HEK293 (cell line): ENCODE results near the gene FOLR1.

ENCODE experiments used
- KLF9 ChIP-seq: fragments of 450-650 bp; formaldehyde crosslinking; IDR thresholded peaks from 2 replicates; pipeline ENCODE4 v1.5.1; 2016; ENCODE audit warnings: missing biosample characterization, missing genetic modification characterization, low read depth
- YY1 ChIP-seq: fragments of 450-650 bp; formaldehyde crosslinking; IDR thresholded peaks from 2 replicates; pipeline ENCODE4 v1.5.1; 2018; ENCODE audit warnings: missing biosample characterization, missing genetic modification characterization
- ZBTB20 ChIP-seq: fragments of 450-650 bp; formaldehyde crosslinking; IDR thresholded peaks from 2 replicates; pipeline ENCODE4 v1.5.1; 2016; ENCODE audit warnings: missing biosample characterization, missing genetic modification characterization
- ZNF350 ChIP-seq: fragments of 450-650 bp; formaldehyde crosslinking; IDR thresholded peaks from 2 replicates; pipeline ENCODE4 v1.5.0; 2017; ENCODE audit warnings: missing biosample characterization, mild to moderate bottlenecking, missing genetic modification characterization
- ZNF426 ChIP-seq: fragments of 450-650 bp; formaldehyde crosslinking; IDR thresholded peaks from 2 replicates; pipeline ENCODE4 v1.5.1; 2017; ENCODE audit warnings: missing biosample characterization, missing genetic modification characterization, mild to moderate bottlenecking, inconsistent platforms, moderate library complexity
- ZNF629 ChIP-seq: fragments of 450-650 bp; formaldehyde crosslinking; IDR thresholded peaks from 2 replicates; pipeline ENCODE4 v1.5.1; 2017; ENCODE audit warnings: missing biosample characterization, missing genetic modification characterization
- ZNF670 ChIP-seq: fragments of 450-650 bp; formaldehyde crosslinking; IDR thresholded peaks from 2 replicates; pipeline ENCODE4 v1.5.1; 2016; ENCODE audit warnings: missing biosample characterization, missing genetic modification characterization, low read depth
- TF ChIP-seq, protein P1 (sequence below): fragments of 450-650 bp; formaldehyde crosslinking; IDR thresholded peaks from 2 replicates; pipeline ENCODE4 v1.5.1; 2016; ENCODE audit warnings: missing biosample characterization, missing genetic modification characterization
- TF ChIP-seq, protein P2 (sequence below): fragments of 450-650 bp; formaldehyde crosslinking; IDR thresholded peaks from 2 replicates; pipeline ENCODE4 v1.5.1; 2016; ENCODE audit warnings: missing biosample characterization, missing genetic modification characterization, borderline replicate concordance
- TF ChIP-seq, protein P3 (sequence below): IDR thresholded peaks from 2 replicates; pipeline ENCODE4 v1.6.1; 2011; ENCODE audit warnings: mild to moderate bottlenecking, low read depth, low read length, borderline replicate concordance
- TF ChIP-seq, protein P4 (sequence below): fragments of 450-650 bp; formaldehyde crosslinking; IDR thresholded peaks from 2 replicates; pipeline ENCODE4 v1.5.1; 2016; ENCODE audit warnings: missing biosample characterization, missing genetic modification characterization
- TF ChIP-seq, protein P5 (sequence below): fragments of 450-650 bp; formaldehyde crosslinking; IDR thresholded peaks from 2 replicates; pipeline ENCODE4 v1.5.1; 2016; ENCODE audit warnings: missing biosample characterization, missing genetic modification characterization
- TF ChIP-seq, protein P6 (sequence below): fragments of 450-650 bp; formaldehyde crosslinking; IDR thresholded peaks from 2 replicates; pipeline ENCODE4 v1.5.1; 2017; ENCODE audit warnings: missing biosample characterization, mild to moderate bottlenecking, missing genetic modification characterization, moderate library complexity

DNA sequence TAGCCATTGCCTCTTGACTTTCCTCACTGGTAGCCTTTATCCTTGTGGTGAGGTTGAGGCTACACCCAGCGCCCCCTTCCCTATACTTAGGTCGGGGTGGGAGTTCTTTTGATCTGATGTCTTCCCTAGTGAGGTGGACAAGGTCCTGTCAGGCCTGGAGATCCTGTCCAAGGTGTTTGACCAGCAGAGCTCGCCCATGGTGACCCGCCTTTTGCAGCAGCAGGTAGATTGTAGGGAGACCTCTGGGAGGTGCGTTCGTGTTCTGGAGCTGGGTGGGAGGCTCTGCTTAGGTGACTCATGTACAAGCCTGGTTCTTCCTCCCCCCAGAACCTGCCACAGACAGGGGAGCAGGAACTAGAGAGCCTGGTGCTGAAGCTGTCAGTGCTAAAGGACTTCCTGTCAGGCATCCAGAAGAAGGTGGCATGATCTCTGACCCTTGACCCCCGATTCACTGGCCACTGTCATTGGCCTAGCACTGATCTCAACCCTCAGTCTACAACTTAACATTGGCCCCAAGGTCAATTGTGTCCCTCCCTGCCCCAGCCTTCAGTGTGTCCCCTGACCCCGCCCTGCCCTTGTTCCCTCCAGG is 37.5 kb downstream of the FOLR1 start:
- no peak for TF ChIP-seq ZNF350 (tag by site-specific recombination)
- TF ChIP-seq, protein P1, sequence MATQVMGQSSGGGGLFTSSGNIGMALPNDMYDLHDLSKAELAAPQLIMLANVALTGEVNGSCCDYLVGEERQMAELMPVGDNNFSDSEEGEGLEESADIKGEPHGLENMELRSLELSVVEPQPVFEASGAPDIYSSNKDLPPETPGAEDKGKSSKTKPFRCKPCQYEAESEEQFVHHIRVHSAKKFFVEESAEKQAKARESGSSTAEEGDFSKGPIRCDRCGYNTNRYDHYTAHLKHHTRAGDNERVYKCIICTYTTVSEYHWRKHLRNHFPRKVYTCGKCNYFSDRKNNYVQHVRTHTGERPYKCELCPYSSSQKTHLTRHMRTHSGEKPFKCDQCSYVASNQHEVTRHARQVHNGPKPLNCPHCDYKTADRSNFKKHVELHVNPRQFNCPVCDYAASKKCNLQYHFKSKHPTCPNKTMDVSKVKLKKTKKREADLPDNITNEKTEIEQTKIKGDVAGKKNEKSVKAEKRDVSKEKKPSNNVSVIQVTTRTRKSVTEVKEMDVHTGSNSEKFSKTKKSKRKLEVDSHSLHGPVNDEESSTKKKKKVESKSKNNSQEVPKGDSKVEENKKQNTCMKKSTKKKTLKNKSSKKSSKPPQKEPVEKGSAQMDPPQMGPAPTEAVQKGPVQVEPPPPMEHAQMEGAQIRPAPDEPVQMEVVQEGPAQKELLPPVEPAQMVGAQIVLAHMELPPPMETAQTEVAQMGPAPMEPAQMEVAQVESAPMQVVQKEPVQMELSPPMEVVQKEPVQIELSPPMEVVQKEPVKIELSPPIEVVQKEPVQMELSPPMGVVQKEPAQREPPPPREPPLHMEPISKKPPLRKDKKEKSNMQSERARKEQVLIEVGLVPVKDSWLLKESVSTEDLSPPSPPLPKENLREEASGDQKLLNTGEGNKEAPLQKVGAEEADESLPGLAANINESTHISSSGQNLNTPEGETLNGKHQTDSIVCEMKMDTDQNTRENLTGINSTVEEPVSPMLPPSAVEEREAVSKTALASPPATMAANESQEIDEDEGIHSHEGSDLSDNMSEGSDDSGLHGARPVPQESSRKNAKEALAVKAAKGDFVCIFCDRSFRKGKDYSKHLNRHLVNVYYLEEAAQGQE (tag by site-specific recombination), result no peak
- TF ChIP-seq, protein P2, sequence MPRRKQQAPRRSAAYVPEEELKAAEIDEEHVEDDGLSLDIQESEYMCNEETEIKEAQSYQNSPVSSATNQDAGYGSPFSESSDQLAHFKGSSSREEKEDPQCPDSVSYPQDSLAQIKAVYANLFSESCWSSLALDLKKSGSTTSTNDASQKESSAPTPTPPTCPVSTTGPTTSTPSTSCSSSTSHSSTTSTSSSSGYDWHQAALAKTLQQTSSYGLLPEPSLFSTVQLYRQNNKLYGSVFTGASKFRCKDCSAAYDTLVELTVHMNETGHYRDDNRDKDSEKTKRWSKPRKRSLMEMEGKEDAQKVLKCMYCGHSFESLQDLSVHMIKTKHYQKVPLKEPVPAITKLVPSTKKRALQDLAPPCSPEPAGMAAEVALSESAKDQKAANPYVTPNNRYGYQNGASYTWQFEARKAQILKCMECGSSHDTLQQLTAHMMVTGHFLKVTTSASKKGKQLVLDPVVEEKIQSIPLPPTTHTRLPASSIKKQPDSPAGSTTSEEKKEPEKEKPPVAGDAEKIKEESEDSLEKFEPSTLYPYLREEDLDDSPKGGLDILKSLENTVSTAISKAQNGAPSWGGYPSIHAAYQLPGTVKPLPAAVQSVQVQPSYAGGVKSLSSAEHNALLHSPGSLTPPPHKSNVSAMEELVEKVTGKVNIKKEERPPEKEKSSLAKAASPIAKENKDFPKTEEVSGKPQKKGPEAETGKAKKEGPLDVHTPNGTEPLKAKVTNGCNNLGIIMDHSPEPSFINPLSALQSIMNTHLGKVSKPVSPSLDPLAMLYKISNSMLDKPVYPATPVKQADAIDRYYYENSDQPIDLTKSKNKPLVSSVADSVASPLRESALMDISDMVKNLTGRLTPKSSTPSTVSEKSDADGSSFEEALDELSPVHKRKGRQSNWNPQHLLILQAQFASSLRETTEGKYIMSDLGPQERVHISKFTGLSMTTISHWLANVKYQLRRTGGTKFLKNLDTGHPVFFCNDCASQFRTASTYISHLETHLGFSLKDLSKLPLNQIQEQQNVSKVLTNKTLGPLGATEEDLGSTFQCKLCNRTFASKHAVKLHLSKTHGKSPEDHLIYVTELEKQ (tag by site-specific recombination), result no peak
- no peak for TF ChIP-seq ZBTB20
- TF ChIP-seq, protein P3, sequence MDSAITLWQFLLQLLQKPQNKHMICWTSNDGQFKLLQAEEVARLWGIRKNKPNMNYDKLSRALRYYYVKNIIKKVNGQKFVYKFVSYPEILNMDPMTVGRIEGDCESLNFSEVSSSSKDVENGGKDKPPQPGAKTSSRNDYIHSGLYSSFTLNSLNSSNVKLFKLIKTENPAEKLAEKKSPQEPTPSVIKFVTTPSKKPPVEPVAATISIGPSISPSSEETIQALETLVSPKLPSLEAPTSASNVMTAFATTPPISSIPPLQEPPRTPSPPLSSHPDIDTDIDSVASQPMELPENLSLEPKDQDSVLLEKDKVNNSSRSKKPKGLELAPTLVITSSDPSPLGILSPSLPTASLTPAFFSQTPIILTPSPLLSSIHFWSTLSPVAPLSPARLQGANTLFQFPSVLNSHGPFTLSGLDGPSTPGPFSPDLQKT, result no peak
- TF ChIP-seq, protein P4, sequence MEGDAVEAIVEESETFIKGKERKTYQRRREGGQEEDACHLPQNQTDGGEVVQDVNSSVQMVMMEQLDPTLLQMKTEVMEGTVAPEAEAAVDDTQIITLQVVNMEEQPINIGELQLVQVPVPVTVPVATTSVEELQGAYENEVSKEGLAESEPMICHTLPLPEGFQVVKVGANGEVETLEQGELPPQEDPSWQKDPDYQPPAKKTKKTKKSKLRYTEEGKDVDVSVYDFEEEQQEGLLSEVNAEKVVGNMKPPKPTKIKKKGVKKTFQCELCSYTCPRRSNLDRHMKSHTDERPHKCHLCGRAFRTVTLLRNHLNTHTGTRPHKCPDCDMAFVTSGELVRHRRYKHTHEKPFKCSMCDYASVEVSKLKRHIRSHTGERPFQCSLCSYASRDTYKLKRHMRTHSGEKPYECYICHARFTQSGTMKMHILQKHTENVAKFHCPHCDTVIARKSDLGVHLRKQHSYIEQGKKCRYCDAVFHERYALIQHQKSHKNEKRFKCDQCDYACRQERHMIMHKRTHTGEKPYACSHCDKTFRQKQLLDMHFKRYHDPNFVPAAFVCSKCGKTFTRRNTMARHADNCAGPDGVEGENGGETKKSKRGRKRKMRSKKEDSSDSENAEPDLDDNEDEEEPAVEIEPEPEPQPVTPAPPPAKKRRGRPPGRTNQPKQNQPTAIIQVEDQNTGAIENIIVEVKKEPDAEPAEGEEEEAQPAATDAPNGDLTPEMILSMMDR, result no peak
- no peak for TF ChIP-seq ZNF629 (tag by site-specific recombination)
- TF ChIP-seq ZNF426 (tag by site-specific recombination), result no peak
- no peak for TF ChIP-seq ZNF670
- no peak for TF ChIP-seq YY1 (tag by site-specific recombination)
- TF ChIP-seq, protein P5, sequence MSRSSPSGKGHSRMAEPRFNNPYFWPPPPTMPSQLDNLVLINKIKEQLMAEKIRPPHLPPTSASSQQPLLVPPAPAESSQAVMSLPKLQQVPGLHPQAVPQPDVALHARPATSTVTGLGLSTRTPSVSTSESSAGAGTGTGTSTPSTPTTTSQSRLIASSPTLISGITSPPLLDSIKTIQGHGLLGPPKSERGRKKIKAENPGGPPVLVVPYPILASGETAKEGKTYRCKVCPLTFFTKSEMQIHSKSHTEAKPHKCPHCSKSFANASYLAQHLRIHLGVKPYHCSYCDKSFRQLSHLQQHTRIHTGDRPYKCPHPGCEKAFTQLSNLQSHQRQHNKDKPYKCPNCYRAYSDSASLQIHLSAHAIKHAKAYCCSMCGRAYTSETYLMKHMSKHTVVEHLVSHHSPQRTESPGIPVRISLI (tag by site-specific recombination), result no peak
- TF ChIP-seq, protein P6, sequence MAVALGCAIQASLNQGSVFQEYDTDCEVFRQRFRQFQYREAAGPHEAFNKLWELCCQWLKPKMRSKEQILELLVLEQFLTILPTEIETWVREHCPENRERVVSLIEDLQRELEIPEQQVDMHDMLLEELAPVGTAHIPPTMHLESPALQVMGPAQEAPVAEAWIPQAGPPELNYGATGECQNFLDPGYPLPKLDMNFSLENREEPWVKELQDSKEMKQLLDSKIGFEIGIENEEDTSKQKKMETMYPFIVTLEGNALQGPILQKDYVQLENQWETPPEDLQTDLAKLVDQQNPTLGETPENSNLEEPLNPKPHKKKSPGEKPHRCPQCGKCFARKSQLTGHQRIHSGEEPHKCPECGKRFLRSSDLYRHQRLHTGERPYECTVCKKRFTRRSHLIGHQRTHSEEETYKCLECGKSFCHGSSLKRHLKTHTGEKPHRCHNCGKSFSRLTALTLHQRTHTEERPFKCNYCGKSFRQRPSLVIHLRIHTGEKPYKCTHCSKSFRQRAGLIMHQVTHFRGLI, result no peak
- TF ChIP-seq KLF9 (tag by site-specific recombination), result no peak
